HepG2 (cell line): Measurements from ENCODE around the gene NFE2.

Source experiments
- CTCF ChIP-seq: sonication (generic); formaldehyde crosslinking; IDR thresholded peaks from 2 replicates; pipeline ENCODE4 v1.5.0; 2020; ENCODE audit warnings: mild to moderate bottlenecking, missing genetic modification reagents, moderate library complexity
- FOXK1 ChIP-seq: sonication (generic); formaldehyde crosslinking; IDR thresholded peaks from 2 replicates; pipeline ENCODE4 v1.4.0; 2020; ENCODE audit warnings: low read depth, missing genetic modification reagents, borderline replicate concordance
- HCFC1 ChIP-seq: fragments of 150-350 bp; IDR thresholded peaks from 2 replicates; pipeline ENCODE4 v1.6.1; 2014; ENCODE audit warnings: low read depth, low read length
- HNRNPH1 ChIP-seq: fragments of 200-400 bp; formaldehyde crosslinking; optimal IDR thresholded peaks from 2 replicates; pipeline ENCODE3; 2017; ENCODE audit warnings: mild to moderate bottlenecking, low read depth, low read length
- NFE2L1 ChIP-seq: sonication (generic); formaldehyde crosslinking; IDR thresholded peaks from 2 replicates; pipeline ENCODE4 v1.4.0; 2020; ENCODE audit warnings: missing genetic modification reagents, mild to moderate bottlenecking, borderline replicate concordance
- PHF8 ChIP-seq: sonication (generic); formaldehyde crosslinking; IDR thresholded peaks from 2 replicates; pipeline ENCODE4 v1.5.0; 2020; ENCODE audit warnings: missing genetic modification reagents
- ZNF18 ChIP-seq: sonication (generic); formaldehyde crosslinking; IDR thresholded peaks from 2 replicates; pipeline ENCODE4 v1.8.0; 2022; ENCODE audit warnings: mild to moderate bottlenecking, missing genetic modification reagents; ENCODE audit not compliant: insufficient replicate concordance
- ZNF253 ChIP-seq: sonication (generic); formaldehyde crosslinking; IDR thresholded peaks from 2 replicates; pipeline ENCODE4 v1.8.0; 2022; ENCODE audit warnings: mild to moderate bottlenecking, missing genetic modification reagents, borderline replicate concordance
- ZNF776 ChIP-seq: sonication (generic); formaldehyde crosslinking; IDR thresholded peaks from 2 replicates; pipeline ENCODE4 v1.4.0; 2020; ENCODE audit warnings: mild to moderate bottlenecking, missing genetic modification reagents

- TF ChIP-seq NFE2L1 (CRISPR knock-in tag) (no peak), ZNF776 (CRISPR knock-in tag) (no peak), HNRNPH1 (no peak), FOXK1 (CRISPR knock-in tag) (no peak), ZNF18 (CRISPR knock-in tag) (no peak), ZNF253 (CRISPR knock-in tag) (no peak), CTCF (CRISPR knock-in tag) (no peak), PHF8 (CRISPR knock-in tag) (no peak), HCFC1 (no peak)
These were observed 30.5 kb downstream of the NFE2 start for GRCh38 chr12:54270345-54270744.
